ENCODE results near the gene GAS2L1.

Gene GAS2L1

DNA sequence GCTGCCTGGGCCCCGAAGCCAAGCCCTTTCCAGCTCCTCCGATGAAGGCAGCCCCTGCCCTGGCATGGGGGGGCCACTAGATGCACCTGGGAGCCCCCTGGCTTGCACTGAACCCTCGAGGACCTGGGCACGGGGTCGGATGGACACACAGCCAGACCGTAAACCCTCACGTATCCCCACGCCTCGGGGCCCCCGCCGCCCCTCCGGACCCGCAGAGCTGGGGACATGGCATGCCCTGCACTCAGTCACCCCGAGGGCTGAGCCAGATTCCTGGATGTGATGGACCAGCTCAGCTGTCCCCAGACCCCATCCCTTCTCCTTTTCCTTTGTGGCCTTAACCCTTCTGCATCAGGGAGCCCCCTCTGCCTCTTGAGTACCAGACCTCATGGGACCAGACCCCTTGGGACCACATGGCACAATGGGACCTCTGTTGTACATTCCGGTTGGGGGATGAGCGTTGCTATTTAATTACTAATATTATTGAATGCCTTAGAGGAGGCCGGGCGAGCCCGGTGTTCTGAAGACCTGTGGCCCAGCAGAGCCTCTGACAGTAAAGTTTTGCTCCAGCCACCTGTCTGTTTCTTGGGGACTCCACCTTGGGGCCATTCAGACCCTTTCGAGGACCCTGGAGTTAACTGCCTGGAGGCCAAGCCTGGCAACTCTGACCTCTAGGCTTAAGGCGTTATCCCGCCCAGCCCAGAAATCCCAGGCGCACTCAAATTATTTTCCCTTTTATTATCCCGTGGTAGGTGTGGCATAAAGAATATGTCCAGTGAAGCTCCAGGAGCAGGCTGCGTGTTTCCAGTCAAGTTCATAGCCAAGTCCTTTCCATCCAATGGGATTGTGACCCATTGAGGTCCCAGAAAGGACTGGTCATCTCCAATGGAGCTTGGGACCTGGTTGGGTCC lies 6.0 kb downstream of the GAS2L1 start:
- no peak overlapping the region for H3K4me3 Mint-ChIP-seq
- H3K9me3 Mint-ChIP-seq, result no peaks in the 10 kb centered on the region
- ATAC-seq (no peak), DNase-seq (no peak)
- H3K27ac Mint-ChIP-seq, result no peak overlapping the region
- H3K4me1 Mint-ChIP-seq, result peaks cover 57% of the 10 kb centered on the region
- peaks cover 73% of the 10 kb centered on the region for H3K27me3 Mint-ChIP-seq

DNA sequence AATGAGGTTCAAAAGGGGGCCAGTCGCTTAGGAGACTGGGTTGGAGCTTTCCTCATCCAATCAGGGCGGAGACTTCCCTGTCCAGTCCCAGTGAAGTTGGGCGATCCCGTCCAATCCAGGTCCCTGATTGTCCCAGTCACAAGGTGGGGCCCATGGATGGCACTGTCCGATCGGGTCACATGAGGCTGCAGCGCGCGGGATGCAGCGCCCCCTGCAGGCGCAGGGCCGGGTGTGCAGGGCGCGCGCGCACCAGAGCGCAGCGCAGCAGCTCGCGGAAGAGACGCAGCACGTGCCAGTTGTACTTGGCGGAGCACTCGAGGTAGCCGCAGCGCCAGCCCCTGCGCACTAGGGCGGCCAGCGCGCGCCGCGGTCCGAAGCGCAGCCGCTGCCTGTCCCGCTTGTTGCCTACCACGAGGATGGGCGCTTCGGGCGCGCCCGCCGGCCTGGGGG lies 6.7 kb downstream of the GAS2L1 start:
- Mint-ChIP-seq H3K9me3 (no peaks in the 10 kb centered on the region), H3K4me3 (peak overlapping the region in 1 of 2 donors; percentile 46), H3K27ac (peak overlapping the region in 1 of 2 donors; percentile 37), H3K27me3 (peaks cover 66% of the 10 kb centered on the region), H3K4me1 (peaks cover 53% of the 10 kb centered on the region)
- ATAC-seq (peak; percentile 25), DNase-seq (peak; percentile 45 to 54)

DNA sequence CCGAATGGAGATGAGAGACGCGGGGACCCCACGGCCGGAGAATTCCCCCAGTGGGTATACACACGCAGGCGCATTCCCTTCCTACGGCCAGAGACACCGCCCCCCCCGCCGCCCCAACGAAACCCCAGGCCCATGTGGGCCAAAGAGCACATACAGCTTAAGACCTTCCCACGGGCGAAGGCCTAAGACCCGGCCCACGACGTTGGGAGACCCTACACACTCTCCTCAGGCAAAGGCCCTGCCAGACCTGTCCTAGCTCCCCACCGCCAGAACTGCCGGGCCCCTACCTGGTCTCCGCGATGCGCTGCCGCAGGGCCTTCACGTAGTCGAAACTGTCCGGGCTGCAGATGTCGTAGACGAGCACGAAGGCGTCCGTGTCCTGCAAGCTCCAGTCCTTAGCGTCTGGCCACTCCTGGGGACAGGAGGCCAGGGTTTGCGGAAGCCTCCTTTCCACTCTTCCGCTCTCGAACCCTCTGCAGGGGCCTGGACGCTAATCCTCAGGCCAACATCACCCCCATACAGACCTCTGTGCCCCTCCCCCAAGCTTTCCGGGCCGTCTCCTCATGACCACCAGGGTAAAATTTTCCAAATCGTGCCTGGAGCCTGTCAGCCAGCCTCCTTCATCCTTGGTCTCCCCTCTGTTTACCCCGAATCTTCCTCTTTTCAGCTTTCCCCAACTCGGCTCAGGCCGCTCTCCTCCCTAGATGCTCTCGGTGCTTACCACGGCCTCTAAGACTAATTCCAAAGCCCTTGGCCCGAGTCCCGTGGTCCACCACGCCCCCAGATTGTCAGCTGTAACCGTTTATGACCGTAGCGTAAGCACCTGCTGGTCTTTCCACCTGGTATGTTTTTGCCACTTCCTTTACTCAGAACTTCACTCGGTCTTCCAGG lies 7.4 kb downstream of the GAS2L1 start:
- H3K27ac Mint-ChIP-seq, result peak overlapping the region in 1 of 2 donors; percentile 37
- DNase-seq (no peak), ATAC-seq (no peak)
- H3K4me3 Mint-ChIP-seq, result peak overlapping the region; percentile 46 to 61
- H3K27me3 Mint-ChIP-seq, result peaks cover 59% of the 10 kb centered on the region
- peaks cover 47% of the 10 kb centered on the region for H3K4me1 Mint-ChIP-seq
- no peaks in the 10 kb centered on the region for H3K9me3 Mint-ChIP-seq

DNA sequence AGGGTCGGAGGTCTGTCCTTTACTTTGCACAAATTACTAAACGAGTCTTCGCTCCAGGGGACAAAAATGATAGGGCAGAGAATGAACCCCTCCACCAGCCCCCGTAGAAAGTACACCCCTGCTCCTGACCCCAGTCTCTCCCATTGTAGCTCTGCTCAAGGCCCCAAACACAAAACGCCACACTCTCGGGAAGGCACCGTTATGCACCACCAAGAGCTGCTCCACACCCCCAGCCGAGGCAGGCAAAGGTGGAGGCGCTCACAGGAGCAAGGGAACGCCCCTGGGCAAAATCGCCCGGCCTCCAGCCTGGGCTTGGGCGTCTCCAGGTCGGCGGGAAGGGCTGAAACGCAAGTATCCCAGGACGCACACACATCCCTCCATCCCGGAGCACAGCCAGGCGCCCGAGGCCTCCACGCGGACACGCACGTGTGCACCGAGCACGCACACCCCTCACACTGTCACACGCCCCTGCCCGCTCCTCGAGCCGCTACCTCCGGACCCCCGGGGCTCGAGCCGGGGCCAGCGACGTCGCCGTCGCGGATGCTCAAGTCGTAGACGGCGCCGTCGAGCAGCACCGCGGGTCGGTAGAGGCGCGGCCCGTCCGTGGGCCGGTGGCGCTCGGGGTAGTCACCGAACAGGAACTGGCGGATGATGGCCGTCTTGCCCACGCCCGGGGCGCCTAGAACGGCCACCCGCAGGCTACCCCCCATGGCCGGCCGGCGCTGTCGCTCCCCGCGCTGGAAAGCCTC lies 8.3 kb downstream of the GAS2L1 start:
- Mint-ChIP-seq H3K9me3 (no peaks in the 10 kb centered on the region), H3K4me3 (peak overlapping the region; percentile 16 to 61), H3K27ac (peak overlapping the region in 1 of 2 donors; percentile 16), H3K27me3 (peaks cover 59% of the 10 kb centered on the region), H3K4me1 (peaks cover 38% of the 10 kb centered on the region)
- ATAC-seq (no peak), DNase-seq (peak in 1 of 2 donors; percentile 10)

DNA sequence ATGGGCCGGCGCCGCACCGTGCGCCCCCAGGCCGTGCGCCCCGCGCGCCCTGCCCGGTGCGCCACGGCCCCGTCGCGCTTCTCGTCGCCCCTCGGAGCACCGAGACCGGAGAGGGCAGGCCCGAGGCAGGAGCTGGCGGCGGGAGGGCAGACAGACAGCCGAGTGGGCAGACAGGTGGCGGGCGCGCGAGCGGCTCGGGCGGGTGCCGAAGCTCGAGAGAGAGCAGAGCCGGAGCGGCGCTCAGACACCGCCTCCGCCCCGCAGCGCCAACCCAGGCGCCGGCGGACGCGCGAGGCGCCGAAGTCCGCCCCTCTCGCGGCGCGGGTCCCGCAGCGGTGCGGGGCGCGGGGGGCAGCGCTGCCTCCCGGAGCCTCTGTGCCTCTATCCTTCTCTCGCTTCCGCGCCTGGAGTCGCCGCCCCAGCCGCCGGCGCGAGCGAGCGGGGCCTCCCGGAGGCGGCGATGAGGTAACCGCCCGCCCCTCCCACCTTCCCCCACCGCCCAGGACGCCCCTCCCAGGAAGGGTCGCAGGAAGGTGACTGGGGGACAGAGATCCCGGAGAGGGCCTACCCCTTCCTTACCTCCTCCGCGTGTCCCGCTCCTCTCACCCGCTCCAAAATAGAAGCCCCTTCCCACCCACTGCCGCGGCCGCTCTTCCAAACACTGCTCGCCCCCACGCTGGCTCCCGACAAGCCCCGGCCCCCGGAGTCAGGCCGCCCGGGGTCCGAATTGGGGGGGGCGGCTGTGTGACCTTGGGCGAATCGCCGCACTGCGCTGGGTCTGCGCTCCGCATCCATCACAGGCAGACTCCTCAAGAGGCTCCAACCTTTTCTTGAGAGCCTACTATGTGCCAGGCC lies 9.1 kb downstream of the GAS2L1 start, which contains the start of gene RASL10A:
Gene RASL10A, minus strand, starts transcription at position 412 of the 855 bp plus-strand sequence. CDS start 451 bp downstream, outside the sequence.
- Mint-ChIP-seq H3K4me3 (peak within 1 kb of the TSS; percentile 26 to 61), H3K9me3 (no peaks in the 10 kb centered on the region), H3K4me1 (peaks cover 32% of the 10 kb centered on the region), H3K27me3 (peaks cover 59% of the 10 kb centered on the region), H3K27ac (peak within 1 kb of the TSS; percentile 33 to 63)
- ATAC-seq (peak; percentile 11), DNase-seq (peak in 1 of 2 donors; percentile 14)

DNA sequence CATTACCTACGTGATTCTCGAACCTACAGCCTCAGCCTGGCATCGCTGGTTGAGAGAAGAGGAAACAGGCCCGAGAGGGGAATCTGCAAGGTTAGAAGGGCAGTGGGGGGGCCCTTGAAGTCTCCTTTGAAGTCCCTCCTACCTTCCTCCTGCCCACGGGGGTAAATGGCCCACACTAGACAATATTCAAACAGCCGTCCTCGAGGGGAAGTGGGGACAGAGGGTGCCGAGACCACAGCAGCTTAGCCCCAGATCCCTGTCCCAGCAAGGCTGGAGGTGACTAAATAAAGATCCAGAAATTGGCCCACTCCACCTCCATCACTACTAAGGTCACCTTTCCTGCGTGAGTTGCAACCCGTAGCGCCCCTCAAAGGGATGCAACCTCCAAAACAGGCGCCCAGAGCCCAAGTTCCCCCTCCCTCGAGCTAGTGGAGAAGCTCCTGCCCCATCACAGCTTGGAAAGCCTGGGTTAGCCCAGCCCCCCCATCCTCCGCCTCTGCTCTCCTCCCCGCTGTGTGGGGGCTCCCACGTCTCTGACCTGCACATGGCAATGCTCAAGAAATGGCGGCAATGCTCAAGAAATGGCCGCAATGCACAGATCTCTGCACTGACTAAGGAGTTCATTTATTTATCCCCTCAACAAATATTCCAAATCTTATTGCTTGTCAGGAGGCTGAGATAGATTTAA lies 9.8 kb downstream of the GAS2L1 start:
- no peaks in the 10 kb centered on the region for H3K9me3 Mint-ChIP-seq
- H3K4me1 Mint-ChIP-seq, result peaks cover 24% of the 10 kb centered on the region
- DNase-seq (no peak), ATAC-seq (no peak)
- H3K4me3 Mint-ChIP-seq, result peak overlapping the region in 1 of 2 donors; percentile 26
- peak overlapping the region; percentile 33 to 63 for H3K27ac Mint-ChIP-seq
- H3K27me3 Mint-ChIP-seq, result peaks cover 53% of the 10 kb centered on the region

DNA sequence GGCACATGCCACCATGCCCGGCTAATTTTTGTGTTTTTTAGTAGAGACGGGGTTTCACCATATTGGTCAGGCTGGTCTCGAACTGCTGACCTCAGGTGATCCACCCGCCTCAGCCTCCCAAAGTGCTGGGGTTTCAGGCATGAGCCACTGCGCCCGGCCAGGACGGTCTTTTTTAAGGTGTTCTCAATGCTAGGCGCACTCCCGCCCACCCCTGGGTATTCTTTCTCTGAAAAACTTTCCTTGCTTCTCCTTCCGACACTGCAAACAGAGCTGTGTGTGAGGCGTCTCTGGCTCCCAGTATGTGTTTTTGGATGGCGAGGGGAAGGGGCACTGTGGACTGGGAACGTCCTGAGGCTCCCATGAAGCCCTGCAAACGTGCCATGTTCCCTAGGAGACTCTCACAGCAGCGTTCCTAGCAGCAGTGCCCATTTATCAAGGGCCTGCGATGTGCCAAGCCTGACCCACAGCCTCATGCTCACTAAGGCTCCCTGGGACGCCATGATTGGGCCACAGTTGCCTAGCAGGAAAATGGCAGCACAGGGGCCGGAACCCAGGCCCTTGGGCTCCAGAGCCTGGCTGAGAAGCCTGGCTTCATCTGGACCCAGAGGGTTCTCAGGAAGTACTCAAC lies 11.5 kb downstream of the GAS2L1 start:
- ATAC-seq (no peak), DNase-seq (no peak)
- H3K27me3 Mint-ChIP-seq, result peaks cover 39% of the 10 kb centered on the region
- H3K4me3 Mint-ChIP-seq, result no peak overlapping the region
- peaks cover 20% of the 10 kb centered on the region for H3K4me1 Mint-ChIP-seq
- no peaks in the 10 kb centered on the region for H3K9me3 Mint-ChIP-seq
- no peak overlapping the region for H3K27ac Mint-ChIP-seq

DNA sequence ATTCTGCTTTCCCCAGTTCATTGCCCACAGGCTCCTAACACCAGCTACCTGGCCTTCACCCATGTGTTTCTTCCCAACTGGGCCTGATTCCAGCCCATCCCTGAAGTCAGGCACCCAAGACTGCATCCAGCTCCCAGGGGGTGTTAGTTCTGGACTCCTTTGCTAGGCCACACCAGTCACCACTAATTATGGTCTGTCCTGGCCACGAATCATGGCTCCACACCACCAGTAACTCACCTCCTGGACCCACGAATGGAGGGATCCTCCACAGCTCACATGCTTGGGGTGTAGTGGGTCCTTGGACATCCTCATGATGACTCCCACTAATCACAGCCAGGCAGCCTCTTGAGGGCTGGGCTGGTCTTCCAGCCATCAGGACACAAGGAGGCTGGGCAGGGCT lies 12.6 kb downstream of the GAS2L1 start:
- Mint-ChIP-seq H3K9me3 (no peaks in the 10 kb centered on the region), H3K27ac (no peak overlapping the region), H3K27me3 (peaks cover 28% of the 10 kb centered on the region), H3K4me1 (peaks cover 8% of the 10 kb centered on the region), H3K4me3 (no peak overlapping the region)
- DNase-seq (no peak), ATAC-seq (no peak)

DNA sequence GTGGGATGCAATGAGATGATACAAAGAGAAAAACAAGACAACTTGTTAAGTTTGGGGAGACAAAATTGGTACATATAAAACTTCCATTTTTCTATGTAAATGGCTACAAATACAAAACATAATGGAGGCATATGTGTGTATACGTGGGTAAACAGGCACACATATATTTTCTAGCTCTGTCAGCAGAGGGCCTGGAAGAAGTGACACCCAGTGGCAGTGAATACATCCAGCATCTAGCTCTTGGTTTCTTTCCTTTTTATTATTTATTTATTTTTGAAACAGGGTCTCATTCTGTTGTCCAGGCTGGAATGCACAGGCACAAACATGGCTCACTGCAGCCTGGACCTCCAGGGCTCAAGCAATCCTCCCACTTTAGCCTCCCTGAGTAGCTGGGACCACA lies 14.1 kb downstream of the GAS2L1 start:
- Mint-ChIP-seq H3K27ac (no peak overlapping the region), H3K4me3 (no peak overlapping the region), H3K27me3 (peaks cover 18% of the 10 kb centered on the region), H3K4me1 (no peaks in the 10 kb centered on the region), H3K9me3 (no peaks in the 10 kb centered on the region)
- no peak for ATAC-seq
- DNase-seq, result no peak

DNA sequence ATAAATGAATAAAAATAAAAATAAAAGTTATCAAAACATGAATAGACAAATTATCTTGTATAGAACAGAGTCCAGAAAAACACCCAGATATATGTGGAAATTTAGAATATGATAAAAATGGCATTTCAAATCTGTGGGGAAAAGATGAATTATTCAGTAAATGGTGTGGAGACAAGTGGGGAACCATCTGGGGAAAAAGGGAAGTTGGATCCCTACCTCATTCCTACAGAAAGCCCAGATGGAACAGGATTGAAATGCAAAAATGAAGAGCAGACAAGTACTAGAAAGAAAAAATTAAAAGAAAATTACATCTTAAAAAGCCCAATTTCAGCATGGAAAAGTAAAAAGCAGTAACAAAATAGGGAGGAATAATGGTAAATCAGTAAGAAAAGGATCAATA lies 17.2 kb downstream of the GAS2L1 start:
- Mint-ChIP-seq H3K4me3 (no peak overlapping the region), H3K4me1 (no peaks in the 10 kb centered on the region), H3K27me3 (no peaks in the 10 kb centered on the region), H3K9me3 (no peaks in the 10 kb centered on the region), H3K27ac (no peak overlapping the region)
- no peak for ATAC-seq
- no peak for DNase-seq

DNA sequence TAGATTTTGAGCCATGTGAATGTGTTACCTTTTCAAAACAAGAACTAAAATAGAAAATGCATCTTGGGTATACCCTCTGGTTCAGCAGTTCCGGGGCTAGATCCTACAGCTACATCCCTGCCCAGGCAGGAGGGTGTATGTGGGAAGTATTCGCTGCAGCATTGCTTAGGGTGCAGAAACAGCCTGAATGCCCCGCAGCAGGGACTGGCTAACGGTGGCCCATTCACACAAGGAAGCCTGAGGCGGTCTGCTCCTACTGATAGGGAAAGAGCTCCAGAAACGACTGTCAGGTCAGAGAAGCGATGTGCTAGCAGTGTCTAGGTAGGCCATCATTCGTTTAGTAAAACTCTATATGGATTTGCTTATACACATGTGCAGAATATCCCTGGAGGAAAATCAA lies 18.9 kb downstream of the GAS2L1 start:
- H3K4me3 Mint-ChIP-seq, result no peak overlapping the region
- H3K27ac Mint-ChIP-seq, result no peak overlapping the region
- ATAC-seq, result no peak
- no peaks in the 10 kb centered on the region for H3K9me3 Mint-ChIP-seq
- no peaks in the 10 kb centered on the region for H3K4me1 Mint-ChIP-seq
- DNase-seq, result no peak
- H3K27me3 Mint-ChIP-seq, result no peaks in the 10 kb centered on the region

DNA sequence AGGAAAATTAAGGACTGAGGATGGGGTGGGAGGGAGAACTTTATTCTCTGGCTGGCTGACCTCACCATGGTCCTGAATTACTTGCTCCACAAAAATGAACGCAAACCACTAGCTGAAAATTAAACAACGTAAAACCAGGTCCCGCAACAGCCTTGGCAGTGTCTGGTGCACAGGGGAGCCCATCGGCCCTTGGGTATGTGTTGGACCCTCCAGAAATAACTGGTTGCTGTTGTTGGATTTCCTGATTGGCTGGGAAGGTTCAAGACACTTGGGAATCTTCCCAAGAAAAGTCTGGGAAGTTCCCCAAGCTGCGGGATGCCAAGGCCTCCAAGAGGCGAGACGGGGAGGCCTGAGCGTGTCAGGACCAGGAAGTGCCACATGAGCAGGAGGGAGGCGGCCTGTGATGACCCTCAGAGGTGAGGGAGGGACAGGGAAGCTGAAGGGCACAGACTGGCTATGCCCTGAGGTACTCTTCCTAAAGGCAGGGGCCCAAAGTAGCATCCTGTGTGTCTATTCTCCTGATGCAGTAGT lies 19.4 kb downstream of the GAS2L1 start:
- H3K27me3 Mint-ChIP-seq, result no peaks in the 10 kb centered on the region
- peak overlapping the region in 1 of 2 donors; percentile 42 for H3K27ac Mint-ChIP-seq
- no peak overlapping the region for H3K4me3 Mint-ChIP-seq
- DNase-seq, result no peak
- H3K9me3 Mint-ChIP-seq, result no peaks in the 10 kb centered on the region
- no peak for ATAC-seq
- H3K4me1 Mint-ChIP-seq, result no peaks in the 10 kb centered on the region

DNA sequence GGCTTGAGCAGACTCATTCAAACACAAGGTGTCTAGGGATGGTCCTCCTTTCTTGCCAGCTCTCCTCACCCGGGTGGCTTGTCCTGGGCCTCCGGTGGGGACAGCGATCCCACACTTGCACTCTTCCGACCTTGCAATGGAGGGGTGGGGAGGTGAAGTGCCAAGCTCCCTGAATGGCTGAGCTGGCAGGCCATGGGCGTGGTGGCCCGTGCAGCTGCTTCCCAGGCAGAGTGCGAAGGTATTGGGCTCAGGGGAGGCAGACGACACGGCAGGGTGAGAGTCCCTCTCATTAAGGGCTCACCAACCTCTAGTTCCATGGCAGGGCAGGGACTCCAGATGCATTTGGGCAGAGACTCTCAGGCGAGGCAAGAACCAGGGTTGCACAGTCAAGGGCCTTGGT lies 20.0 kb downstream of the GAS2L1 start:
- no peak for DNase-seq
- ATAC-seq, result peak; percentile 10
- Mint-ChIP-seq H3K9me3 (no peaks in the 10 kb centered on the region), H3K27ac (peak overlapping the region in 1 of 2 donors; percentile 86), H3K4me1 (no peaks in the 10 kb centered on the region), H3K4me3 (no peak overlapping the region), H3K27me3 (no peaks in the 10 kb centered on the region)

All from stimulated activated naive CD8-positive, alpha-beta T cell treated with anti-CD3 and anti-CD28 coated beads, Interleukin-15, amount 100 ng/mL, for 72 hours (primary cell).